WTC11 (cell line): Measurements from ENCODE around the gene MAP3K1. TPM values are rescaled to one million over a fixed set of nuclear protein-coding genes. Genes with fewer than 3 reads are reported as not detected.

Experiments
- ATAC-seq: fragments of 200-7000 bp; cut with Tn5 transposase; 2 replicates; pipeline ENCODE4 v1.10.0; 2021; ENCODE audit warnings: mild to moderate bottlenecking, moderate library complexity
- CTCF ChIA-PET: fragments of 300-600 bp; sonication (Branson Sonifier 250); formaldehyde crosslinking; loops from one replicate; lab custom pipeline; 2021; ENCODE audit warnings: antibody characterized with exemption; lab: Charles Lee
- POLR2A ChIA-PET: fragments of 350-600 bp; sonication (Branson Sonifier 250); formaldehyde crosslinking; loops from one replicate; lab custom pipeline; 2021; ENCODE audit warnings: antibody characterized with exemption; lab: Charles Lee
- DNase-seq: peaks from one replicate; pipeline ENCODE4 v3.0.0; 2021; ENCODE audit warnings: low spot score
- H3K27ac Mint-ChIP-seq: 2 replicates; pipeline ENCODE4 v1.8.0; 2021; ENCODE audit warnings: mixed read lengths
- H3K27me3 Mint-ChIP-seq: 2 replicates; pipeline ENCODE4 v1.8.0; 2021; ENCODE audit warnings: low read depth, mild to moderate bottlenecking, moderate library complexity, mixed read lengths
- H3K36me3 Mint-ChIP-seq: 2 replicates; pipeline ENCODE4 v1.8.0; 2021; ENCODE audit warnings: mixed read lengths
- H3K4me1 Mint-ChIP-seq: 2 replicates; pipeline ENCODE4 v1.8.0; 2022; ENCODE audit warnings: mixed read lengths
- H3K4me3 Mint-ChIP-seq: 2 replicates; pipeline ENCODE4 v1.8.0; 2021; ENCODE audit warnings: mild to moderate bottlenecking, moderate library complexity, mixed read lengths
- H3K9me3 Mint-ChIP-seq: 2 replicates; pipeline ENCODE4 v1.8.0; 2021; ENCODE audit warnings: mixed read lengths
- AFF4 ChIP-seq: sonication (generic); formaldehyde crosslinking; IDR thresholded peaks from 2 replicates; pipeline ENCODE4 v1.8.1; 2023; ENCODE audit warnings: mild to moderate bottlenecking, missing genetic modification reagents, borderline replicate concordance
- AR ChIP-seq: fragments of 250-450 bp; sonication (Bioruptor Pico); IDR thresholded peaks from 2 replicates; pipeline ENCODE4 v1.9.0; 2021; ENCODE audit warnings: mild to moderate bottlenecking
- ARID4B ChIP-seq: sonication (generic); formaldehyde crosslinking; IDR thresholded peaks from 2 replicates; pipeline ENCODE4 v1.8.0; 2023; ENCODE audit warnings: missing genetic modification reagents, mild to moderate bottlenecking, borderline replicate concordance
- FOXK1 ChIP-seq: sonication (generic); formaldehyde crosslinking; IDR thresholded peaks from 2 replicates; pipeline ENCODE4 v1.8.0; 2022; ENCODE audit warnings: mild to moderate bottlenecking, moderate library complexity, missing genetic modification reagents
- MLX ChIP-seq: sonication (generic); formaldehyde crosslinking; IDR thresholded peaks from 2 replicates; pipeline ENCODE4 v1.8.1; 2023; ENCODE audit warnings: mild to moderate bottlenecking, missing genetic modification reagents, moderate library complexity
- NR2C2 ChIP-seq: sonication (generic); formaldehyde crosslinking; IDR thresholded peaks from 2 replicates; pipeline ENCODE4 v1.8.0; 2022; ENCODE audit warnings: mild to moderate bottlenecking, missing genetic modification reagents
- ZNF219 ChIP-seq: sonication (generic); formaldehyde crosslinking; IDR thresholded peaks from 2 replicates; pipeline ENCODE4 v1.8.0; 2023; ENCODE audit warnings: missing genetic modification reagents, mild to moderate bottlenecking, borderline replicate concordance
- total RNA-seq: library from RNA; stranded (reverse); gene quantifications from 3 replicates; pipeline ENCODE4 v1.2.3, GENCODE V29; 2021

MAP3K1 gene
- total RNA-seq, 1 experiment from 2014 or later: 16.3 TPM

GRCh38 chr5:56900395-56900794, 85.0 kb downstream of the MAP3K1 start:
- POLR2A ChIA-PET: no interaction called here

More at GRCh38 chr5:56900395-56900794, 85.0 kb downstream of the MAP3K1 start:
- ATAC-seq (no peak), DNase-seq (no peak)
- Mint-ChIP-seq H3K4me3 (no peak overlapping the region), H3K36me3 (no peaks in the 10 kb centered on the region), H3K4me1 (no peaks in the 10 kb centered on the region), H3K27ac (no peak overlapping the region), H3K9me3 (peaks cover 13% of the 10 kb centered on the region), H3K27me3 (no peaks in the 10 kb centered on the region)
- TF ChIP-seq ZNF219 (no peak), FOXK1 (no peak), NR2C2 (no peak), AR (CRISPR knock-in tag) (no peak), AFF4 (CRISPR knock-in tag) (no peak), ARID4B (CRISPR knock-in tag) (no peak), MLX (CRISPR knock-in tag) (no peak)
- CTCF ChIA-PET: interaction anchor here (1.0 to 2.0 kb wide), 8 partner anchors 9 to 630 kb away, joined by 3 to 15 read pairs (median 4); partner anchors contain the start of gene SETD9
